SKM-1 treated with dmso at 0.1 percent for 144 hours (cell line): ENCODE data around the gene RUNX2.

Experiments
- DNase-seq: peaks from one replicate; lab custom pipeline; 2025; ENCODE audit not compliant: unreplicated experiment; lab: John Stamatoyannopoulos, UW

The RUNX2 gene

GRCh38 chr6:45479834-45480751 lies 152.0 kb downstream of the RUNX2 start:
- peak; percentile 50 for DNase-seq

- peak; percentile 44 for DNase-seq
These were observed 152.8 kb downstream of the RUNX2 start for GRCh38 chr6:45480752-45481415.

GRCh38 chr6:45483021-45483420 lies 154.9 kb downstream of the RUNX2 start:
- no peak for DNase-seq

GRCh38 chr6:45483501-45483900 lies 155.4 kb downstream of the RUNX2 start:
- DNase-seq = no peak

- DNase-seq = no peak
These were observed 158.6 kb downstream of the RUNX2 start for GRCh38 chr6:45486736-45487135.

- no peak for DNase-seq
These were observed 159.5 kb downstream of the RUNX2 start for GRCh38 chr6:45487645-45488044.

GRCh38 chr6:45488269-45488668 lies 160.1 kb downstream of the RUNX2 start:
- DNase-seq = no peak

GRCh38 chr6:45488889-45489288 lies 160.8 kb downstream of the RUNX2 start:
- DNase-seq = no peak

- DNase-seq = no peak
These were observed 163.1 kb downstream of the RUNX2 start for GRCh38 chr6:45491048-45491735.

GRCh38 chr6:45491874-45492273 lies 163.7 kb downstream of the RUNX2 start:
- no peak for DNase-seq

- DNase-seq = no peak
These were observed 165.6 kb downstream of the RUNX2 start for GRCh38 chr6:45493761-45494160.

GRCh38 chr6:45494416-45495135 lies 166.4 kb downstream of the RUNX2 start:
- no peak for DNase-seq

GRCh38 chr6:45495429-45496084 lies 167.4 kb downstream of the RUNX2 start:
- DNase-seq = peak; percentile 95

GRCh38 chr6:45496085-45496433 lies 167.9 kb downstream of the RUNX2 start:
- no peak for DNase-seq

GRCh38 chr6:45498591-45498990 lies 170.5 kb downstream of the RUNX2 start:
- no peak for DNase-seq

- DNase-seq = no peak
These were observed 173.0 kb downstream of the RUNX2 start for GRCh38 chr6:45500924-45501816.

GRCh38 chr6:45502456-45502855 lies 174.3 kb downstream of the RUNX2 start:
- DNase-seq = no peak

- no peak for DNase-seq
These were observed 176.8 kb downstream of the RUNX2 start for GRCh38 chr6:45504947-45505346.

GRCh38 chr6:45505470-45505869 lies 177.3 kb downstream of the RUNX2 start:
- no peak for DNase-seq

GRCh38 chr6:45507186-45507585 lies 179.1 kb downstream of the RUNX2 start:
- DNase-seq = no peak
